CD14-positive monocyte (primary cell): ENCODE results near the gene PAQR7. TPM values are rescaled to one million over a fixed set of nuclear protein-coding genes. Genes with fewer than 3 reads are reported as not detected.

ENCODE experiments used
- DNase-seq, 3 donors: peaks; one replicate each; pipeline ENCODE4 v3.0.0-alpha.2; 2011 to 2022
- H2AFZ ChIP-seq: 2 replicates; pipeline ENCODE4 v1.6.0; 2012; ENCODE audit warnings: mild to moderate bottlenecking, low read depth, low read length, inconsistent platforms; ENCODE audit not compliant: insufficient read depth, poor library complexity, severe bottlenecking
- H3K27ac ChIP-seq, 2 donors: 1 replicate in 1 of 2; 2 replicates in 1 of 2; pipeline ENCODE4 v1.5.1; 2012 to 2013; ENCODE audit warnings: low read length in 2 of 2, control low read depth in 1 of 2, inconsistent platforms in 1 of 2, low read depth in 1 of 2, mild to moderate bottlenecking in 1 of 2
- H3K27me3 ChIP-seq, 2 donors: one replicate each; pipeline versions ENCODE4 v1.6.0 to v1.6.1; 2011 to 2013; ENCODE audit warnings: low read length in 2 of 2; ENCODE audit not compliant: control insufficient read depth in 2 of 2, insufficient read depth in 2 of 2
- H3K36me3 ChIP-seq, 2 donors: replicated peaks in 1 of 2; 1 replicate in 1 of 2; 2 replicates in 1 of 2; pipeline versions ENCODE4 v1.5.1 to v1.6.1; 2012 to 2013; ENCODE audit warnings: low read length in 2 of 2, control low read depth in 1 of 2, inconsistent platforms in 1 of 2, mild to moderate bottlenecking in 1 of 2; ENCODE audit not compliant: insufficient read depth in 2 of 2, control insufficient read depth in 1 of 2
- H3K4me1 ChIP-seq, 2 donors: 1 replicate in 1 of 2; 2 replicates in 1 of 2; pipeline versions ENCODE4 v1.5.1 to v1.6.1; 2012 to 2013; ENCODE audit warnings: low read length in 2 of 2, control low read depth in 1 of 2, inconsistent platforms in 1 of 2, mild to moderate bottlenecking in 1 of 2, moderate library complexity in 1 of 2; ENCODE audit not compliant: insufficient read depth in 2 of 2, control insufficient read depth in 1 of 2
- H3K4me2 ChIP-seq: replicated peaks from 2 replicates; pipeline ENCODE3; 2012; ENCODE audit warnings: low read length, moderate library complexity, mild to moderate bottlenecking; ENCODE audit not compliant: poor library complexity, severe bottlenecking; ENCODE audit errors: extremely low read depth
- H3K4me3 ChIP-seq, 3 experiments: fragments of 200-600 bp in 1 of 3; sonication (generic) in 1 of 3; replicated peaks in 1 of 3; 1 replicate in 2 of 3; 2 replicates in 1 of 3; pipeline ENCODE4 v1.5.1; 2011 to 2013; ENCODE audit warnings: low read length in 3 of 3, mild to moderate bottlenecking in 3 of 3, control low read depth in 2 of 3, low read depth in 2 of 3, inconsistent platforms in 1 of 3, moderate library complexity in 1 of 3
- H3K79me2 ChIP-seq: 2 replicates; pipeline ENCODE4 v1.6.0; 2012; ENCODE audit warnings: mild to moderate bottlenecking, control low read depth, inconsistent platforms, low read length, moderate library complexity; ENCODE audit not compliant: insufficient read depth
- H3K9ac ChIP-seq: 2 replicates; pipeline ENCODE4 v1.6.0; 2017; ENCODE audit warnings: low read length, mild to moderate bottlenecking; ENCODE audit not compliant: insufficient read depth, poor library complexity, severe bottlenecking
- H3K9me3 ChIP-seq, 2 donors: replicated peaks in 1 of 2; 1 replicate in 1 of 2; 2 replicates in 1 of 2; pipeline versions ENCODE4 v1.5.1 to v1.6.1; 2012 to 2013; ENCODE audit warnings: low read length in 2 of 2, control low read depth in 1 of 2; ENCODE audit not compliant: control insufficient read depth in 1 of 2, insufficient read depth in 1 of 2
- H4K20me1 ChIP-seq: 2 replicates; pipeline ENCODE4 v1.6.0; 2012; ENCODE audit warnings: mild to moderate bottlenecking, low read length, control low read depth, moderate library complexity; ENCODE audit not compliant: insufficient read depth
- H3K27ac Mint-ChIP-seq, 7 donors: one replicate each; pipeline ENCODE4 v1.8.0; 2020; ENCODE audit warnings: mild to moderate bottlenecking in 7 of 7, mixed read lengths in 7 of 7, moderate library complexity in 6 of 7, inconsistent platforms in 2 of 7
- H3K27me3 Mint-ChIP-seq, 3 donors: one replicate each; pipeline ENCODE4 v1.8.0; 2021 to 2022; ENCODE audit warnings: low read depth in 3 of 3, mild to moderate bottlenecking in 3 of 3, mixed read lengths in 3 of 3, moderate library complexity in 3 of 3, inconsistent platforms in 1 of 3
- H3K36me3 Mint-ChIP-seq, 2 donors: one replicate each; pipeline ENCODE4 v1.8.0; 2020; ENCODE audit warnings: mixed read lengths in 2 of 2, inconsistent platforms in 1 of 2, mild to moderate bottlenecking in 1 of 2
- H3K4me1 Mint-ChIP-seq: one replicate; pipeline ENCODE4 v1.8.0; 2020; ENCODE audit warnings: mild to moderate bottlenecking, mixed read lengths
- H3K4me3 Mint-ChIP-seq, 2 donors: one replicate each; pipeline ENCODE4 v1.8.0; 2020; ENCODE audit warnings: mild to moderate bottlenecking in 2 of 2, mixed read lengths in 2 of 2, moderate library complexity in 1 of 2
- H3K9me3 Mint-ChIP-seq, 7 donors: one replicate each; pipeline ENCODE4 v1.8.0; 2020 to 2022; ENCODE audit warnings: mixed read lengths in 7 of 7, mild to moderate bottlenecking in 6 of 7, moderate library complexity in 6 of 7, inconsistent platforms in 2 of 7
- CTCF ChIP-seq: fragments of 200-600 bp; IDR thresholded peaks from one replicate; pipeline ENCODE4 v1.8.0; 2022; ENCODE audit warnings: antibody characterized with exemption, mild to moderate bottlenecking
- WGBS: methylation state at CpG from one replicate; pipeline ENCODE4 v1.1.5; 2013; ENCODE audit warnings: missing lambda C conversion rate; ENCODE audit not compliant: insufficient coverage; 5-methylcytosine and 5-hydroxymethylcytosine counted together
- intact Hi-C, 2 donors: fragments of 100-400 bp; cut with micrococcal nuclease; formaldehyde crosslinking; loops; one replicate each; pipeline versions ENCODE4 v1.15.0 to v1.15.1; 2023
- polyA plus RNA-seq, 3 donors: library from polyadenylated mRNA; depleted of rRNA in 1 of 3; unstranded in 2 of 3; stranded (reverse) in 1 of 3; fragments of 300-500 nt in 2 of 3; fragments of >200 nt in 1 of 3; fragmentation: Illumina TruSeq in 2 of 3; gene quantifications; 1 replicate in 2 of 3; 2 replicates in 1 of 3; pipeline ENCODE4 v1.2.3, GENCODE V29; 2012 to 2021

PAQR7 gene
- polyA plus RNA-seq, 3 donors = 0.92 to 13.3 (median 1.0) TPM

- H2AFZ ChIP-seq = no peak overlapping the region
- no peak for TF ChIP-seq CTCF
- H3K27ac ChIP-seq = no peak overlapping the region
- H3K27ac Mint-ChIP-seq = no peak overlapping the region
- no peaks in the 10 kb centered on the region for H3K9me3 Mint-ChIP-seq
- H3K4me1 Mint-ChIP-seq = peaks cover 6% of the 10 kb centered on the region
- H3K36me3 ChIP-seq = no peaks in the 10 kb centered on the region
- 93% methylated on average over 10 of the region's 11 CpGs for WGBS
- no peaks in the 10 kb centered on the region for H4K20me1 ChIP-seq
- H3K4me1 ChIP-seq = peaks cover 3 to 5% of the 10 kb centered on the region in 2 donors
- H3K4me2 ChIP-seq = no peak overlapping the region
- H3K27me3 ChIP-seq = no peaks in the 10 kb centered on the region
- H3K4me3 ChIP-seq = no peak overlapping the region
- H3K27me3 Mint-ChIP-seq = peaks cover 0 to 6% (median 2%) of the 10 kb centered on the region in 3 donors
- no peaks in the 10 kb centered on the region for H3K36me3 Mint-ChIP-seq
- intact Hi-C loops = no loop called here
- H3K9ac ChIP-seq = no peak overlapping the region
- H3K9me3 ChIP-seq = no peaks in the 10 kb centered on the region
- H3K79me2 ChIP-seq = no peaks in the 10 kb centered on the region
- no peak overlapping the region for H3K4me3 Mint-ChIP-seq
- DNase-seq = no peak
Observed at GRCh38 chr1:25881266-25881665, 5.8 kb upstream of the PAQR7 start.

- Mint-ChIP-seq H3K4me1 (peaks cover 10% of the 10 kb centered on the region), H3K36me3 (no peaks in the 10 kb centered on the region), H3K27me3 (peaks cover 2 to 8% (median 5%) of the 10 kb centered on the region in 3 donors), H3K9me3 (peaks cover 0 to 2% (median 0%) of the 10 kb centered on the region in 7 donors), H3K4me3 (no peak overlapping the region), H3K27ac (peak overlapping the region in 1 of 7 donors; percentile 10)
- TF ChIP-seq CTCF = no peak
- no peaks in the 10 kb centered on the region for H3K36me3 ChIP-seq
- WGBS = 96% methylated on average over 5 of the region's 5 CpGs
- no peaks in the 10 kb centered on the region for H3K9me3 ChIP-seq
- H3K27me3 ChIP-seq = no peaks in the 10 kb centered on the region
- no peak for DNase-seq
- H3K9ac ChIP-seq = no peak overlapping the region
- no peak overlapping the region for H2AFZ ChIP-seq
- no peak overlapping the region for H3K4me2 ChIP-seq
- H3K4me3 ChIP-seq = no peak overlapping the region
- H3K79me2 ChIP-seq = no peaks in the 10 kb centered on the region
- H4K20me1 ChIP-seq = no peaks in the 10 kb centered on the region
- intact Hi-C loops = no loop called here
- no peak overlapping the region for H3K27ac ChIP-seq
- peaks cover 9 to 12% of the 10 kb centered on the region in 2 donors for H3K4me1 ChIP-seq
Observed at GRCh38 chr1:25880518-25880917, 5.0 kb upstream of the PAQR7 start.
